Measurements from ENCODE around the gene MXRA7.
"Not testable (repeated sequence)": the region's sequence is repeated elsewhere in the genome, so short reads cannot be mapped to it uniquely, and the experiment has no call there.

MXRA7 gene

DNA sequence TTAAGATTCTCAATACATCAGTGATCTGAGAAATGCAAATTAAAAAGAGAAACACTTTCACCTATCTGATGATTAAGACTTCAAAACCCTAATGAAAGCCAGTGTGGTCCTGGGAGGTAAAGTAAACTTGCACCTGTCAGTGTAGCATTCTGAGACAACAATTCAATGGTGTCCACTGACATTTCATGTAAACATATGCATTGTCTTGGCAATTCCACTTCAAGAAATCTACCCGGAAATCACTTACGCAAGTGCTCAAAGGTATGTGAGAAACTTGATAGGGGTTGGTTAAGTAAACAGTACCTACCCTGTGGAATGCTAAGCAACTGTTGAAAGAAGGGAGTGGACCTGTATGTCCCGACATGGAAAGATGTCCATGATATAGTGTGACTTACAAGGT lies 69.3 kb downstream of the MXRA7 start:
- Histone ChIP-seq H3K36me3 (ENCODE audit: insufficient read depth, low read length) (no peaks in the 10 kb centered on the region), H3K79me2 (ENCODE audit: insufficient read depth, low read length) (no peaks in the 10 kb centered on the region), H3K27me3 (ENCODE audit: insufficient read depth, low read length, poor library complexity) (no peaks in the 10 kb centered on the region), H3K4me2 (ENCODE audit: insufficient read depth, low read length) (no peak overlapping the region), H4K20me1 (ENCODE audit: insufficient read depth, low read length) (no peaks in the 10 kb centered on the region), H2AFZ (ENCODE audit: low read depth, low read length) (no peak overlapping the region), H3K9me3 (ENCODE audit: insufficient read depth, low read length, severe bottlenecking) (no peaks in the 10 kb centered on the region), H3K27ac (ENCODE audit: low read length) (no peak overlapping the region), H3K4me3 (ENCODE audit: low read depth in 1 of 2, low read length in 2 of 2) (no peak overlapping the region), H3K9ac (ENCODE audit: low read depth, low read length) (no peak overlapping the region), H3K4me1 (ENCODE audit: insufficient read depth, low read length) (no peaks in the 10 kb centered on the region)
- TF ChIP-seq, protein P1, sequence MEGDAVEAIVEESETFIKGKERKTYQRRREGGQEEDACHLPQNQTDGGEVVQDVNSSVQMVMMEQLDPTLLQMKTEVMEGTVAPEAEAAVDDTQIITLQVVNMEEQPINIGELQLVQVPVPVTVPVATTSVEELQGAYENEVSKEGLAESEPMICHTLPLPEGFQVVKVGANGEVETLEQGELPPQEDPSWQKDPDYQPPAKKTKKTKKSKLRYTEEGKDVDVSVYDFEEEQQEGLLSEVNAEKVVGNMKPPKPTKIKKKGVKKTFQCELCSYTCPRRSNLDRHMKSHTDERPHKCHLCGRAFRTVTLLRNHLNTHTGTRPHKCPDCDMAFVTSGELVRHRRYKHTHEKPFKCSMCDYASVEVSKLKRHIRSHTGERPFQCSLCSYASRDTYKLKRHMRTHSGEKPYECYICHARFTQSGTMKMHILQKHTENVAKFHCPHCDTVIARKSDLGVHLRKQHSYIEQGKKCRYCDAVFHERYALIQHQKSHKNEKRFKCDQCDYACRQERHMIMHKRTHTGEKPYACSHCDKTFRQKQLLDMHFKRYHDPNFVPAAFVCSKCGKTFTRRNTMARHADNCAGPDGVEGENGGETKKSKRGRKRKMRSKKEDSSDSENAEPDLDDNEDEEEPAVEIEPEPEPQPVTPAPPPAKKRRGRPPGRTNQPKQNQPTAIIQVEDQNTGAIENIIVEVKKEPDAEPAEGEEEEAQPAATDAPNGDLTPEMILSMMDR (IDR thresholded peaks at IDR 0.05; ENCODE audit: borderline replicate concordance, extremely low read depth, low read length, poor library complexity, severe bottlenecking) = no peak
- no peak for TF ChIP-seq EZH2 (IDR thresholded peaks at IDR 0.05; ENCODE audit: borderline replicate concordance, low read depth, low read length, severe bottlenecking)
- ATAC-seq (ENCODE audit: insufficient read depth, low read depth) (no peak), DNase-seq (no peak)

DNA sequence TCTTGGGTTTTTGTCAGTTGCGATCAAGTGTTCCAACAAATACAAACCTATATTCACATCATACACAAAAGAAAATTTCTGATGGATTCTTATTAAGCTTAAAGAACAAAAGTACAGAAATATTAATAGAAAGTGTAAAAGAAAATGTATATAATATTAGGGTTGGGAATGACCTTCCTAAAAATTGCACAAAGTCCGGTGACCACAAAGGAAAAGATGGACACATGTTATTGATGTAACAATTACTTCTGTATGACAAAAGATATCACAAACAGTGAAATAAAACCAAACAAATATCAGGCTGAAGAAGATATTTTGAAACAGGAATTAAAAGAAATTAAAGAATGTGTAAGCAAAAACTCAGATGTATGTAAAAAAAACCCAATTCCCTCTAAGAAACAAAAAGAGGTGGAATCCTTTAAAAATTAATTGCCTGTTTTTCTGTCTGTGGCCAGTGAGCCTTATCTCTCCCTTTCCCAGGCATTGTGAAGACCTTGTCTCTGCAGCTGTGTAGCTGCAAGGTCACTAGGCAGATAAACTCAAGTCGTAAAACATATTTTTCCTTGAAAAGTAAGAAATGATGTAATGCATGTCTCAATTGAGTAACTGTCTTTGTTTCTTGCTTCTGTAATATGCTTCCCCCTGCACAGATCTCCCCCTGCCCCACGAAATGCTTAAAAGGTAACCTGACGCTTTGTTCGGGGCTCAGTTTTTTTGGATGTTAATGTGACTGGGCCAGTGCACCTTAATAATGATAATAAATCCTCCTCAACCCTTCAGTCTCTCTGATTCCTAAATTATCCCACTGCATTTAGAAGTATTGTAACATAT lies 70.0 kb downstream of the MXRA7 start:
- Histone ChIP-seq H2AFZ (ENCODE audit: low read depth, low read length) (no peak overlapping the region), H4K20me1 (ENCODE audit: insufficient read depth, low read length) (no peaks in the 10 kb centered on the region), H3K27ac (ENCODE audit: low read length) (no peak overlapping the region), H3K4me3 (ENCODE audit: low read depth in 1 of 2, low read length in 2 of 2) (no peak overlapping the region), H3K4me1 (ENCODE audit: insufficient read depth, low read length) (no peaks in the 10 kb centered on the region), H3K36me3 (ENCODE audit: insufficient read depth, low read length) (no peaks in the 10 kb centered on the region), H3K27me3 (ENCODE audit: insufficient read depth, low read length, poor library complexity) (peaks cover 2% of the 10 kb centered on the region), H3K9me3 (ENCODE audit: insufficient read depth, low read length, severe bottlenecking) (no peaks in the 10 kb centered on the region), H3K9ac (ENCODE audit: low read depth, low read length) (no peak overlapping the region), H3K79me2 (ENCODE audit: insufficient read depth, low read length) (no peaks in the 10 kb centered on the region), H3K4me2 (ENCODE audit: insufficient read depth, low read length) (no peak overlapping the region)
- no peak for TF ChIP-seq EZH2 (IDR thresholded peaks at IDR 0.05; ENCODE audit: borderline replicate concordance, low read depth, low read length, severe bottlenecking)
- TF ChIP-seq, protein P1 (IDR thresholded peaks at IDR 0.05; ENCODE audit: borderline replicate concordance, extremely low read depth, low read length, poor library complexity, severe bottlenecking) = no peak
- DNase-seq = no peak
- ATAC-seq (ENCODE audit: insufficient read depth, low read depth) = no peak

DNA sequence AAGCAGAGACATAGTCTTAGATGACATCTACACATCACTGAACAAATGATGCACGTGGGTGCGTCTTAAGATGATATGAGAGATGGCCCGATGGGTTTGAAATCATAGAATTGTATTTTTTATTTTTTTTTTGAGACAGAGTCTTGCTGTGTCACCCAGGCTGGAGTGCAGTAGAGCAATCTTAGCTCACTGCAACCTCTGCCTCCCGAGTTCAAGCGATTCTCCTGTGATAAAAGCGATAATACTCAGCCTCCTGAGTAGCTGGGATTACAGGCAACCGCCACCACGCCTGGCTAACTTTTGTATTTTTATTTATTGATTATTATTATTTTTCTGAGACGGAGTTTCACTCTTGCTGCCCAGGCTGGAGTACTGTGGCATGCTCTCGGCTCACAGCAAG lies 72.5 kb downstream of the MXRA7 start:
- Histone ChIP-seq H4K20me1 (ENCODE audit: insufficient read depth, low read length) (no peaks in the 10 kb centered on the region), H3K79me2 (ENCODE audit: insufficient read depth, low read length) (no peaks in the 10 kb centered on the region), H3K9ac (ENCODE audit: low read depth, low read length) (no peak overlapping the region), H3K4me2 (ENCODE audit: insufficient read depth, low read length) (no peak overlapping the region), H3K27ac (ENCODE audit: low read length) (no peak overlapping the region), H3K4me3 (ENCODE audit: low read depth in 1 of 2, low read length in 2 of 2) (no peak overlapping the region), H3K4me1 (ENCODE audit: insufficient read depth, low read length) (no peaks in the 10 kb centered on the region), H3K27me3 (ENCODE audit: insufficient read depth, low read length, poor library complexity) (peaks cover 9% of the 10 kb centered on the region), H2AFZ (ENCODE audit: low read depth, low read length) (no peak overlapping the region), H3K36me3 (ENCODE audit: insufficient read depth, low read length) (no peaks in the 10 kb centered on the region), H3K9me3 (ENCODE audit: insufficient read depth, low read length, severe bottlenecking) (no peaks in the 10 kb centered on the region)
- TF ChIP-seq, protein P1 (IDR thresholded peaks at IDR 0.05; ENCODE audit: borderline replicate concordance, extremely low read depth, low read length, poor library complexity, severe bottlenecking) = no peak
- no peak for TF ChIP-seq EZH2 (IDR thresholded peaks at IDR 0.05; ENCODE audit: borderline replicate concordance, low read depth, low read length, severe bottlenecking)
- DNase-seq = no peak
- no peak for ATAC-seq (ENCODE audit: insufficient read depth, low read depth)

DNA sequence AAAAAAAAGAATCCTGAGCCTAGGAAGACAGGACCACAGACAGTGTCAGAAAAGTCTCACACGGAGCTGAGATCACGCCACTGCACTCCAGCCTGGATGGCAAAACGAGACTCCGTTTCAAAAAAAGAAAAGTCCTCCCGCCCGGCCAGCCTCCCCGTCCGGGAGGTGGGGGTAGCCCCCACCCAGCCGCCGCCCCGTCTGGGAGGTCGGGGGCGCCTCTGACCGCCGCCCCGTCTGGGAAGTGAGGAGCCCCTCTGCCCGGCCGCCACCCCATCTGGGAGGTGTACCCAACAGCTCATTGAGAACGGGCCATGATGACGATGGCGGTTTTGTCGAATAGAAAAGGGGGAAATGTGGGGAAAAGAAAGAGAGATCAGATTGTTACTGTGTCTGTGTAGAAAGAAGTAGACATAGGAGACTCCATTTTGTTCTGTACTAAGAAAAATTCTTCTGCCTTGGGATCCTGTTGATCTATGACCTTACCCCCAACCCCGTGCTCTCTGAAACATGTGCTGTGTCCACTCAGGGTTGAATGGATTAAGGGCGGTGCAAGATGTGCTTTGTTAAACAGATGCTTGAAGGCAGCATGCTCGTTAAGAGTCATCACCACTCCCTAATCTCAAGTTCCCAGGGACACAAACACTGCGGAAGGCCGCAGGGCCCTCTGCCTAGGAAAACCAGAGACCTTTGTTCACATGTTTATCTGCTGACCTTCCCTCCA lies 74.1 kb downstream of the MXRA7 start:
- H4K20me1 ChIP-seq (ENCODE audit: insufficient read depth, low read length); ATAC-seq (ENCODE audit: insufficient read depth, low read depth); H3K9ac ChIP-seq (ENCODE audit: low read depth, low read length); H3K79me2 ChIP-seq (ENCODE audit: insufficient read depth, low read length); H3K4me2 ChIP-seq (ENCODE audit: insufficient read depth, low read length); H3K9me3 ChIP-seq (ENCODE audit: insufficient read depth, low read length, severe bottlenecking); H3K27ac ChIP-seq (ENCODE audit: low read length); DNase-seq; H3K4me3 ChIP-seq (ENCODE audit: low read depth in 1 of 2, low read length in 2 of 2); H3K4me1 ChIP-seq (ENCODE audit: insufficient read depth, low read length); H2AFZ ChIP-seq (ENCODE audit: low read depth, low read length); H3K36me3 ChIP-seq (ENCODE audit: insufficient read depth, low read length): not testable (repeated sequence)
- H3K27me3 ChIP-seq (ENCODE audit: insufficient read depth, low read length, poor library complexity) = peaks cover 13% of the 10 kb centered on the region
